Dermis blood vessel endothelial cell (primary cell): ENCODE results near the gene ERLEC1. TPM values are rescaled to one million over a fixed set of nuclear protein-coding genes. Genes with fewer than 3 reads are reported as not detected.
"Not testable (repeated sequence)": the region's sequence is repeated elsewhere in the genome, so short reads cannot be mapped to it uniquely, and the experiment has no call there.

ENCODE experiments used
- DNase-seq: peaks from one replicate; pipeline ENCODE4 v3.0.0; 2010
- total RNA-seq: library from RNA; depleted of rRNA; stranded (reverse); fragments of >200 nt; gene quantifications from 2 replicates; pipeline ENCODE4 v1.2.3, GENCODE V29; 2014

Gene ERLEC1, protein sequence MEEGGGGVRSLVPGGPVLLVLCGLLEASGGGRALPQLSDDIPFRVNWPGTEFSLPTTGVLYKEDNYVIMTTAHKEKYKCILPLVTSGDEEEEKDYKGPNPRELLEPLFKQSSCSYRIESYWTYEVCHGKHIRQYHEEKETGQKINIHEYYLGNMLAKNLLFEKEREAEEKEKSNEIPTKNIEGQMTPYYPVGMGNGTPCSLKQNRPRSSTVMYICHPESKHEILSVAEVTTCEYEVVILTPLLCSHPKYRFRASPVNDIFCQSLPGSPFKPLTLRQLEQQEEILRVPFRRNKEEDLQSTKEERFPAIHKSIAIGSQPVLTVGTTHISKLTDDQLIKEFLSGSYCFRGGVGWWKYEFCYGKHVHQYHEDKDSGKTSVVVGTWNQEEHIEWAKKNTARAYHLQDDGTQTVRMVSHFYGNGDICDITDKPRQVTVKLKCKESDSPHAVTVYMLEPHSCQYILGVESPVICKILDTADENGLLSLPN
- 105 and 114 TPM in 2 replicates for total RNA-seq

DNA sequence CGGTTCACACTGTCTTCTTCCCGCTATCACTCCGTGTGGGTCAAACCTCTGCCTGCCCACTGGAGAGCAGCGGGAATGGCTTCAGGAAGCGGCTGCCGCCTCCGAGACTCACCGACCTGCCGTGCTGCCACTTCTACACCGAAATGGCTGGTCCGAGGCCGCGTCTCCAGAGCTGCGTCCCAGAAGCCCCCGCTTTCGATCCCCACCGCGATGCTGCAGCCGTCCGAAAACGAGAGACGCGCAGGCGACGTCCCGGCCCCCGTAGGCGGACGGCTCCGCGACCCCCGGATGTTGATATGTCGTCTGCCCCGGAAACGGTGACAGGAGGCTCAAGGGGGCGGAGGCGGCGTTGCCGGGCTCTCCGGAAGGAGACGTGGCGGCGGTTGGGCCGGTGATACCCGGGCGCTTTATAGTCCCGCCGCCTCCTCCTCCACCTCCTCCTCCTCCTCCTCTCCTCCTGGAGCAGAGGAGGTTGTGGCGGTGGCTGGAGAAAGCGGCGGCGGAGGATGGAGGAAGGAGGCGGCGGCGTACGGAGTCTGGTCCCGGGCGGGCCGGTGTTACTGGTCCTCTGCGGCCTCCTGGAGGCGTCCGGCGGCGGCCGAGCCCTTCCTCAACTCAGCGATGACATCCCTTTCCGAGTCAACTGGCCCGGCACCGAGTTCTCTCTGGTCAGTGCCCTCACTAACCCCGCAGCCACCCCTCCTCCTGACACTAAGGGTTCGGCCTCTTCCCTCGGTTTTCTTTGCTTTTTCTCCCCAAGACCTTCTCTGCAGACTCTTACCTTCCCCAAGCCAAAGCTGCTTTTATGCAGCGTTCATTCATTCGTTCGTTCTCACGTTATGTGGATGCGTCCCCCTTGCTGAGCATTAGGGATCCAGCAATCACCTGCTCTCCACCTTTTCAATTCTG is at the start of gene ERLEC1, which contains the start of gene ASB3:
TSS of gene ERLEC1 (plus strand) at position 340 of the 909 bp plus-strand sequence. CDS start at position 507, 167 bp downstream.
TSS of gene ASB3 (minus strand) at position 249 of the 909 bp plus-strand sequence. CDS start 21,381 bp downstream, outside the sequence.
- DNase-seq: peak; percentile 86

DNA sequence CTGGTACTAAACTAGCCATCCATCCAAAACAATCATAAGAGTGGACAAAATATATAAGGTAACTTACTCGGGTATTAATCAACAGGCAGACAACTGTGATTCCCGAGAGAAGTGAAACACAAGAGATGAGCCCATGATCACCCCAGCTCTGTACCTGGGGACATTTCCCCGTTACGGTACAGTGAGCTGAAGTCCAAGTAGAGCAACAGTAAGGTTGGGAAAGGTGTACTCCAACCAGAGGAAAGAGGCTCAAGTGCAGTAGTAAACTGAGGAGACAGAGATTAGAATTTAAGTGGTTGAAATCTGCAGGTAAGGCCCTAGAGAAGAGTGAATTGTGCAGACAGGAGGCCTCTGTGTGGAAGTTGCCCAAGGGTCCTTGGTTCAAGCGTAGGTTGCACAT is 49.8 kb upstream of the ERLEC1 start:
- no peak for DNase-seq

- DNase-seq: no peak
These were observed 47.8 kb upstream of the ERLEC1 start for GRCh38 chr2:53739032-53739431.

GRCh38 chr2:53740170-53740569 is 46.7 kb upstream of the ERLEC1 start:
- DNase-seq: peak; percentile 59

DNA sequence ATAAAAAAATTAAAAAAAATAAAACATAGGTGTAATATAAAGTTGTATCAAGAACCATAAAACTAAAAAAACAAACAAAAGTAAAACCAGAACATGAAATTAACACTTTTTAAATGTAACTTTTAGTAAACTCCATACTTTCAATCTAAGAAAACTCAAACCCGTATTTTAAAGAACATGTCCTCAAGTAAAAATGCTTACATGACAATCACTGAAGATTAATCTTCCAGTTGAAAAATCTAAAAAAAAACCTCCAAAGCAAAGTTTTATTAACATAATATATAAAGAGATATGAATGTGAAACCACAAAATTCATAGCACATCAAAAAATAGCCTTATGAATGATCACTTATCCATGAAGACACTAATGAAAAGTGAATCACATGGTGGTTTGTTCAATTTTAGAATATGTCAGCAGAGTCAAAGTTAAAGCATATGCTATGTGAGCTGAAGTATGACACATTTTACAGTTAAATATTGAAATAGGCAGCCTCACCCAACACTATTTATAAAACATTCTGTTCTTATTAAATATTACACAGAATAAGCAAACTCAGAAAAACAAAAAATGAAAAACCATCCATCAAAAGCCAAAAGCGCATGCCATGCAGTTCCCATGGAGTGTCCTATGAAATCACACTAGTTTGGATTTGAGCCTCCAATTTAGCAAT is 42.3 kb upstream of the ERLEC1 start:
- DNase-seq: no peak

DNA sequence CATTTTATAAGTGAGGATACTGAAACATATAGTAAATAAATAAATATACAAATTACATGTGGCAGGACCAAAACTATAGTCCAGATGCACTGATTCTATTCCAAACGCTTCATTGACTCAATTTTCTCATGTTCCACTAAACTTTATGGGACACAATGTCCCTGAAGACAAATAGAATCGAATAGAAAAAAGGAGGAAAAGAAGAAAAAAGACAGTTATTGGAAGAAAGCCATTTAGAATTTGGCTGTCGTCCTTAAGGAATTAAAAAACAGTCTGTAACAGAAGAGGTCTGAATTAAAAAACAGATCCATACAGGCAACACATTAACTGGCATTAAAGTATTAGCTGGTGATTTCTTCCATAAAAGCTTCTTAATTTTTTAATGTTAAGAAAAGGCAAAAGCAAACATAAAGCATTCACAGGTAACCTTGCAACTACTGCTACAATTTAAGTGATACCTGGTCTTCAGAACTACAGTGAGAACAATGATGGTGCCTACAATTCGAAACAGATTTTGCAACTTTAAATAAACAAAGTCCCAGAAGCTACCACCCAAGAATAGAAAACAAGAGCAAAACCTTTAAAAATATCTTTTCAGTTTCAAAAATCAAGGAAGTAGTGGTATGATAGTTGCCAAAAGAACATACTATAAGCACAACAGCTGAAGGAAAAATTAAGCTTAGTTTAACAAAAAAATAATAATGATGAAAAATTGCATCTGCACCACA is 36.6 kb upstream of the ERLEC1 start:
- DNase-seq: no peak

DNA sequence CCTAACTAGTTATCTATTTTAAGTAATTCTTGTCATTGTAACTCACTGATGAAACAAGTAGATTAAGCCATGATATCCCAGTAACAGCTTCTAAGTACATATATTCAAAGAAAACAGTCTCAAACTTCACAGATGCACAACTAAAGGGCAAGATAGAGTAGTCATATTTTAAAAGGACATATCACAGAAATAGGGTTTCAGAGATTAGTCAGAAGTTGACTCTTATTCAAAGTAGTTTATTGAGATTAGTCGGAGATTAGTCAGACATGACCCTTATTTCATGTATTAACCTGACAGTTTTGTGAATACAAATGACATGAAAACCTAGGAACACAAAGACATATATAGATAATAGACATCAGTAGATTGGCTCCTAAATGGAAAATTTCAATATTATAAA is 35.1 kb upstream of the ERLEC1 start:
- DNase-seq: peak; percentile 11

DNA sequence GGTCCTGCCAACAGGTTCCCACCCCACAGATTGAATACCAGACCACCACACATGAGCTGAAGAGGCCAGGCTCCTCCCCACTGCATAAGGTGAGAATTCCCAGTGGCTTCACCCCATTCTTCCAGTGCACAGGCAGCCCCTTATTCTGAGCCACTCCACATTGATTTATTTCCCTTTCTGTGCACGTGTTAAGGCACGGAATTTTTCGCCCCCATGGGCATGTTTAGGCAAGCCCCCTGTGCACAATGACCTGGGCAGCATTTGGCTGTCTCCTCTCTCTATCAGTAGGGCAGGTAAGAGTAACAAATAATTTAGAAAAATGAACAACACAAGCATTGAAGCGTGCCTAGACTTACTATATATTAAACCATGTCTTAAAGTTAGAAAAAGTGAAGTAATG is 34.5 kb upstream of the ERLEC1 start:
- DNase-seq: no peak

GRCh38 chr2:53753041-53753440 is 33.8 kb upstream of the ERLEC1 start:
- no peak for DNase-seq

- no peak for DNase-seq
These were observed 31.7 kb upstream of the ERLEC1 start for GRCh38 chr2:53755121-53755520.

GRCh38 chr2:53756644-53757043 is 30.2 kb upstream of the ERLEC1 start:
- DNase-seq: no peak

DNA sequence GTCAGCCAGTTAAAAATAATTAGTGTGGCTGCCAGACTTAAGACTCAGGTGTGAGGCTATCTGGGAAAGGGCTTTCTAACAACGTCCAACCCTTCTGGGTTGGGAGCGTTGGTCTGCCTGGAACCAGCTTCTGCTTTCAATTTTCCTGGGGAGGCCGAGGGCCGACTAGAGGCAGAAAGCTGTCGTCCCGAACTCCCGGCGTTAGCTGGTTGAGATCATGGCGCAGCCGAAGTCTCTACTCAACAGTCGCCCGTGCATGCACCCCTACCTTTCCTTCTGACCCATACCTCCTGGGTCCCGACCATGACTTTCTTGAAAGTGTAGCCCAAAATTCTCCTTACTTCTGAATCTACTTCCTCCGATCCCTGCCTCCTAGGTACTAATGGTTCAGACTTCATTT is 29.6 kb upstream of the ERLEC1 start:
- not testable (repeated sequence) for DNase-seq

GRCh38 chr2:53765767-53766166 is 21.1 kb upstream of the ERLEC1 start:
- DNase-seq: no peak

DNA sequence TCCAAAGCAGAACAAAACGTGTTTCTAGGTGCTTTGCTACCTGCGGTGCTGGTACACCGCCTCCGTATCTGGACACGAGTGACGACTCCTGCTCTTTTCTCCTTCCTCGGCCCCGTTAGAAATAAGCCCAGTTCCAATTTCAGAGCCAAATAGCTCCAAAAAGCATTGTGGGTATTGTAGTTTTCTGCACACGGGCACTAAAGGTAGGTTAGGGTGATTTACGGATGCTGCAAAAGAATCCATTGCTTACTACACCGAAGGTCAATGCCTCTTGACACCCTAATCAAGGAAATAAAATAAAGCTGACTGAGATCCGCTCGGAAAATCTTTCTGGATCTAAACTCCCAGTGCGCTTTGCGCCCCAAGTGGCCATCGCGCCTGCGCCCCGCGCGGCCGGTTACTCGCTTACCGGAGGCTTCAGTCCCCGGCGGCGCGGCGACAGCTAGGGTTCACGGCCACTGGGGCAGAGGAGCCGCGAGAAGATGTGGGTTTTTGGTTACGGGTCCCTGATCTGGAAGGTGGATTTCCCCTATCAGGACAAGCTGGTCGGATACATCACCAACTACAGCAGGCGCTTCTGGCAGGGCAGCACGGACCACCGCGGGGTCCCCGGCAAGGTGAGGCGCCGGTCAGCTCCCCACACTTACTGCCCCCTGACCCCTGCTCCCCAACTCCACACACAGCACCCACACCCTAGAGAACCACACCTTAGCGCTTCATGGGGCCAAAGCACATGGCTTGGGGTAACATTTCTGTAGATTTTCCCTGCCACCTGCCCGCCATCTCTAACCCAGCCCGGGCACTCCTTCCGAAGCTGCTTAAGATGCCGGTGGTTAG is 19.2 kb upstream of the ERLEC1 start, which contains the start of gene CHAC2:
TSS of gene CHAC2 (plus strand) at position 400 of the 837 bp plus-strand sequence. CDS start at position 483, 83 bp downstream.
- peak; percentile 91 for DNase-seq

DNA sequence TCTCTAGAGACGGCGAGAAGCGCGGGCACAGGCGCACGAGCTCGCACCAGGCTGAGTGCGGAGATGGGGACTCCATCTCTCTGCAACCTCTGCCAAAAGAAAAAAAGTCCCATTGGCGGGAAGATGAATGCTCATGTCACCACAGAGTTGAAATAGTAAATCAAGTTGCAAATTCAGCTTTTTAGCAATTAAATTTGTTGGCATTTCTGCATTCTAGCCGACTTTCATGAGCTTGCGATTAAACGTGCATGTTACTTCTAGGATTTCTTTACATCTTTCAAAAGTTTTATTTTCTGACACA is 18.7 kb upstream of the ERLEC1 start:
- no peak for DNase-seq

GRCh38 chr2:53769318-53769945 is 17.4 kb upstream of the ERLEC1 start:
- DNase-seq: no peak

GRCh38 chr2:53770264-53770663 is 16.6 kb upstream of the ERLEC1 start:
- DNase-seq: no peak

DNA sequence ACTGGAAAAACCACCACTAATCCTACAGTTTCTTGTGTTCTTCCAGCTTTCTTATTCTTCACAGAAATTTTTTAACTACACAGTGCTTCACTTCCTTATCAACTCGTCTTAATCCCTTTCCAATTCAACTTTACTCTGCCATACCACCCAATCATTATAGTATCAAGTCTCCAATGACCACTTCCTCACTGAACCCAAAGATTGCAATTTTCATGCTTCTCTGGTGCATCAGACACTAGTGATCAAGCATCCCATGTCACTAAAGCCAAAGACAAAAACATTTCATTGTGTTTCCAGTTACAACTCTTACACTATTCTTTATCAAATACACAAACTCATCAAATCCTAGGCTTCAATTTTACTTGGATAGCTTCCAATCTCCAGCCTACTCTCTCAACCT is 9.7 kb upstream of the ERLEC1 start:
- no peak for DNase-seq

DNA sequence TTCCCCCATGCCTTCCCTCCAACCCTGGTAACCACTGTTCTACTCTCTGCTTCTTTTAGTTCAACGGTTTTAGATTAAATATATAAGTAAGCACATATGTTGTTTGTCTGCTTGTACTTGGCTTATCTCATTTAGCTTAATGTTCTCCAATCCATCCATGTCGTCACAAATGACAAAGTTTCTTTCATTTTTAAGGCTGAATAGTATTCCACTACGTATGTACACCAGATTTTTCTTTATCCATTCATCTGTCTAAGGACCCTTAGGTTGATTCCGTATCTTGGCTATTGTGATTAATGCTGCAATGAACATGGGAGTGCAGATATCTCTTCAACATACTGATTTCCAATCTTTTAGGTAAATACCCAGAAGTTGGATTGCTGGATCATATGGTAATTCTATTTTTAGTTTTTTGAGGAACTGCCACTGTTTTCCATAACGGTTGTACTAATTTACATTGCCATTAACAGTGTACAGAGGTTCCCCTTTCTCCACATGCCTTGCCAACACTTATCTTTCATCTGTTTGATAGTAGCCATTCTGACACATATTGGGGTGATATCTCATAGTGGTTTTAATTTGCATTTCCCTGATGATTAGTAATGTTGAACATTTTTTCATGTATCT is 8.2 kb upstream of the ERLEC1 start:
- no peak for DNase-seq

DNA sequence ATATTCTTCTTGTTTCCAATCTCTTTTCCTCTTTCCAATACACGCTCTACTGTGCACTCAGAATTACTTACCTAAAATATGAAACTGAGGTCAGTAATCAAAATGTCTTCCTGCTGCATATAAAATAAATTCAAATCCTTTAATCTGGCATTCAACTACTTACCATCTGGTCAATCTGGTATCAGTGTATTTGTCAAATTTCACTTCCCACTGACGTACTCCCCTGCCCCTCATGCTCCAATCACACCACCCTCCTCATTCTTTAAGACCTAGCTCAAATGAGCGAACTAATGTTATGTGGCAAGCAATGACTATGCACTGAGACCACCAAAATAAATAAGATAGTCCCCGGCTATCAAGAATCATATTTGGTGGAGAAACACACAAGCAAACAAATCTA is 6.8 kb upstream of the ERLEC1 start:
- no peak for DNase-seq
